T-helper 17 cell (primary cell): Measurements from ENCODE around the gene RTN4. TPM values are rescaled to one million over a fixed set of nuclear protein-coding genes. Genes with fewer than 3 reads are reported as not detected.
A peak's percentile ranks its signal among the peaks of the same experiment; 100 is the strongest.
"Not testable (repeated sequence)": the region's sequence is repeated elsewhere in the genome, so short reads cannot be mapped to it uniquely, and the experiment has no call there.

Experiments used
- ATAC-seq: fragments of 150-1000 bp; cut with Tn5 transposase; 2 replicates; pipeline ENCODE4 v1.10.0; 2021; ENCODE audit warnings: mild to moderate bottlenecking, moderate library complexity
- DNase-seq, 3 donors: peaks; one replicate each; pipeline versions ENCODE4 v3.0.0 to v3.0.0-alpha.2; 2020 to 2021
- H3K9me3 ChIP-seq: one replicate; pipeline ENCODE4 v1.7.0; 2013; ENCODE audit warnings: low read length, mild to moderate bottlenecking; ENCODE audit not compliant: control insufficient read depth, poor library complexity, severe bottlenecking
- H3K27ac Mint-ChIP-seq: one replicate; pipeline ENCODE4 v1.8.0; 2022; ENCODE audit warnings: mild to moderate bottlenecking, moderate library complexity, mixed read lengths
- H3K27me3 Mint-ChIP-seq: one replicate; pipeline ENCODE4 v1.8.0; 2022; ENCODE audit warnings: mixed read lengths
- H3K36me3 Mint-ChIP-seq: one replicate; pipeline ENCODE4 v1.8.0; 2022; ENCODE audit warnings: low read depth, mixed read lengths
- H3K4me1 Mint-ChIP-seq: one replicate; pipeline ENCODE4 v1.8.0; 2022; ENCODE audit warnings: mild to moderate bottlenecking, mixed read lengths
- H3K4me3 Mint-ChIP-seq: one replicate; pipeline ENCODE4 v1.8.0; 2022; ENCODE audit warnings: mild to moderate bottlenecking, moderate library complexity, mixed read lengths
- total RNA-seq, 4 donors: library from RNA in 2 of 4; stranded (reverse) in 2 of 4; gene quantifications; one replicate each; pipeline ENCODE4 v1.2.3 and lab custom pipeline; 2022 to 2026

The RTN4 gene
- total RNA-seq, 2 donors from 2014 or later = 92.7 to 114 TPM

- Mint-ChIP-seq H3K27me3 (no peaks in the 10 kb centered on the region), H3K4me1 (peaks cover 11% of the 10 kb centered on the region), H3K36me3 (no peaks in the 10 kb centered on the region), H3K27ac (no peak overlapping the region), H3K4me3 (no peak overlapping the region)
- no peak for ATAC-seq
- H3K9me3 ChIP-seq = no peaks in the 10 kb centered on the region
- no peak for DNase-seq
Measured at GRCh38 chr2:55057474-55057873, 7.2 kb upstream of the RTN4 start.

GRCh38 chr2:55056024-55056521, 5.8 kb upstream of the RTN4 start:
- ATAC-seq (no peak), DNase-seq (no peak)
- H3K4me3 Mint-ChIP-seq = no peak overlapping the region
- no peaks in the 10 kb centered on the region for H3K27me3 Mint-ChIP-seq
- peaks cover 17% of the 10 kb centered on the region for H3K4me1 Mint-ChIP-seq
- no peak overlapping the region for H3K27ac Mint-ChIP-seq
- no peaks in the 10 kb centered on the region for H3K36me3 Mint-ChIP-seq
- no peaks in the 10 kb centered on the region for H3K9me3 ChIP-seq

GRCh38 chr2:55054106-55054875, 4.0 kb upstream of the RTN4 start:
- DNase-seq (no peak), ATAC-seq (no peak)
- no peaks in the 10 kb centered on the region for H3K27me3 Mint-ChIP-seq
- H3K9me3 ChIP-seq = no peaks in the 10 kb centered on the region
- no peak overlapping the region for H3K4me3 Mint-ChIP-seq
- peaks cover 27% of the 10 kb centered on the region for H3K4me1 Mint-ChIP-seq
- peak overlapping the region; percentile 29 for H3K27ac Mint-ChIP-seq
- H3K36me3 Mint-ChIP-seq = peaks cover 5% of the 10 kb centered on the region

GRCh38 chr2:55053225-55053624, 3.0 kb upstream of the RTN4 start:
- H3K36me3 Mint-ChIP-seq, ATAC-seq, H3K27me3 Mint-ChIP-seq, DNase-seq, H3K9me3 ChIP-seq: not testable (repeated sequence)
- Mint-ChIP-seq H3K4me3 (peak overlapping the region; percentile 41), H3K4me1 (peaks cover 33% of the 10 kb centered on the region), H3K27ac (peak overlapping the region; percentile 29)

- H3K4me1 Mint-ChIP-seq = peaks cover 39% of the 10 kb centered on the region
- DNase-seq (no peak), ATAC-seq (no peak)
- H3K9me3 ChIP-seq = no peaks in the 10 kb centered on the region
- H3K27ac Mint-ChIP-seq = peak overlapping the region; percentile 97
- no peaks in the 10 kb centered on the region for H3K27me3 Mint-ChIP-seq
- H3K36me3 Mint-ChIP-seq = peaks cover 5% of the 10 kb centered on the region
- H3K4me3 Mint-ChIP-seq = peak overlapping the region; percentile 79
Measured at GRCh38 chr2:55052129-55053061, 2.1 kb upstream of the RTN4 start.

- Mint-ChIP-seq H3K27me3 (no peaks in the 10 kb centered on the region), H3K36me3 (peaks cover 5% of the 10 kb centered on the region), H3K4me1 (peaks cover 47% of the 10 kb centered on the region), H3K4me3 (peak overlapping the region; percentile 100), H3K27ac (peak overlapping the region; percentile 97)
- ATAC-seq (no peak), DNase-seq (peak in 1 of 3 donors; percentile 14)
- H3K9me3 ChIP-seq = no peaks in the 10 kb centered on the region
Measured at GRCh38 chr2:55051026-55051866, 995 bp upstream of the RTN4 start.

GRCh38 chr2:55049821-55050099, 491 bp downstream of the RTN4 start:
- H3K36me3 Mint-ChIP-seq = peaks cover 5% of the 10 kb centered on the region
- peak overlapping the region; percentile 100 for H3K4me3 Mint-ChIP-seq
- H3K27me3 Mint-ChIP-seq = no peaks in the 10 kb centered on the region
- ATAC-seq (no peak), DNase-seq (no peak)
- peak overlapping the region; percentile 97 for H3K27ac Mint-ChIP-seq
- H3K4me1 Mint-ChIP-seq = peaks cover 55% of the 10 kb centered on the region
- H3K9me3 ChIP-seq = no peaks in the 10 kb centered on the region

- peak overlapping the region; percentile 100 for H3K4me3 Mint-ChIP-seq
- ATAC-seq = peak; percentile 5
- peak; percentile 39 to 63 (median 59) for DNase-seq
- H3K27ac Mint-ChIP-seq = peak overlapping the region; percentile 97
- H3K36me3 Mint-ChIP-seq = peaks cover 5% of the 10 kb centered on the region
- no peaks in the 10 kb centered on the region for H3K9me3 ChIP-seq
- H3K27me3 Mint-ChIP-seq = no peaks in the 10 kb centered on the region
- peaks cover 51% of the 10 kb centered on the region for H3K4me1 Mint-ChIP-seq
Measured at GRCh38 chr2:55049043-55049820, 1.0 kb downstream of the RTN4 start.

- no peak for DNase-seq
- Mint-ChIP-seq H3K4me3 (peak overlapping the region; percentile 100), H3K36me3 (peaks cover 5% of the 10 kb centered on the region), H3K27ac (peak overlapping the region; percentile 97), H3K4me1 (peaks cover 49% of the 10 kb centered on the region), H3K27me3 (no peaks in the 10 kb centered on the region)
- no peaks in the 10 kb centered on the region for H3K9me3 ChIP-seq
- ATAC-seq = no peak
Measured at GRCh38 chr2:55048508-55049042, 1.7 kb downstream of the RTN4 start.

GRCh38 chr2:55047677-55048299, 2.5 kb downstream of the RTN4 start:
- no peaks in the 10 kb centered on the region for H3K9me3 ChIP-seq
- H3K27me3 Mint-ChIP-seq = no peaks in the 10 kb centered on the region
- peak overlapping the region; percentile 97 for H3K27ac Mint-ChIP-seq
- DNase-seq (no peak), ATAC-seq (no peak)
- peaks cover 49% of the 10 kb centered on the region for H3K4me1 Mint-ChIP-seq
- H3K36me3 Mint-ChIP-seq = peaks cover 5% of the 10 kb centered on the region
- peak overlapping the region; percentile 74 for H3K4me3 Mint-ChIP-seq

GRCh38 chr2:55045780-55046179, 4.5 kb downstream of the RTN4 start:
- DNase-seq (no peak), ATAC-seq (no peak)
- peaks cover 42% of the 10 kb centered on the region for H3K4me1 Mint-ChIP-seq
- H3K9me3 ChIP-seq = no peaks in the 10 kb centered on the region
- no peak overlapping the region for H3K4me3 Mint-ChIP-seq
- peaks cover 5% of the 10 kb centered on the region for H3K36me3 Mint-ChIP-seq
- no peaks in the 10 kb centered on the region for H3K27me3 Mint-ChIP-seq
- no peak overlapping the region for H3K27ac Mint-ChIP-seq

- DNase-seq = no peak
- no peaks in the 10 kb centered on the region for H3K9me3 ChIP-seq
- no peak for ATAC-seq
- no peak overlapping the region for H3K27ac Mint-ChIP-seq
- no peaks in the 10 kb centered on the region for H3K36me3 Mint-ChIP-seq
- peaks cover 33% of the 10 kb centered on the region for H3K4me1 Mint-ChIP-seq
- H3K27me3 Mint-ChIP-seq = no peaks in the 10 kb centered on the region
- H3K4me3 Mint-ChIP-seq = no peak overlapping the region
Measured at GRCh38 chr2:55043841-55044240, 6.4 kb downstream of the RTN4 start.
